SK-N-SH (cell line): Measurements from ENCODE around the gene GMPPA. TPM values are rescaled to one million over a fixed set of nuclear protein-coding genes. Genes with fewer than 3 reads are reported as not detected.

Source experiments
- CTCF ChIA-PET: fragments of 300-600, 350-600 bp; formaldehyde crosslinking; extraction: SDS; loops from one replicate; lab custom pipeline; 2021; lab: Yijun Ruan, JAX
- POLR2A ChIA-PET: fragments of 350-600 bp; sonication (Branson Sonifier 250); formaldehyde crosslinking; extraction: SDS; loops from one replicate; lab custom pipeline; 2020; ENCODE audit warnings: antibody characterized with exemption, inconsistent platforms; lab: Yijun Ruan, JAX
- DNase-seq: peaks from one replicate; pipeline ENCODE4 v3.0.0; 2012
- H2AFZ ChIP-seq: fragments of 200-600 bp; sonication (generic); 2 replicates; pipeline ENCODE4 v1.8.1; 2016; ENCODE audit warnings: antibody characterized with exemption, mild to moderate bottlenecking, low read depth
- H3F3A ChIP-seq: fragments of 200-600 bp; sonication (generic); replicated peaks from 2 replicates; pipeline ENCODE3; 2016; ENCODE audit warnings: antibody characterized with exemption, mild to moderate bottlenecking; ENCODE audit not compliant: insufficient read depth
- H3K27ac ChIP-seq, 2 experiments: fragments of 200-500 bp in 1 of 2; fragments of 200-600 bp in 1 of 2; sonication (Bioruptor generic) in 1 of 2; sonication (generic), shearing (Covaris generic) in 1 of 2; 2 replicates each; pipeline versions ENCODE4 v1.5.1 to v1.6.1; 2014 to 2016; ENCODE audit warnings: low read depth in 2 of 2, inconsistent platforms in 1 of 2, low read length in 1 of 2, mild to moderate bottlenecking in 1 of 2, mixed read lengths in 1 of 2
- H3K27me3 ChIP-seq: fragments of 200-600 bp; sonication (generic), shearing (Covaris generic); 2 replicates; pipeline ENCODE4 v1.6.1; 2016; ENCODE audit warnings: mixed run types; ENCODE audit not compliant: insufficient read depth
- H3K36me3 ChIP-seq, 2 experiments: fragments of 200-500 bp in 1 of 2; fragments of 200-600 bp in 1 of 2; sonication (Bioruptor generic) in 1 of 2; sonication (generic) in 1 of 2; replicated peaks in 1 of 2; 2 replicates each; pipeline versions ENCODE3 to v1.5.1; 2014 to 2016; ENCODE audit warnings: low read length in 1 of 2, mild to moderate bottlenecking in 1 of 2; ENCODE audit not compliant: insufficient read depth in 2 of 2, control insufficient read depth in 1 of 2
- H3K4me1 ChIP-seq, 2 experiments: fragments of 200-500 bp in 1 of 2; fragments of 200-600 bp in 1 of 2; sonication (Bioruptor generic) in 1 of 2; sonication (generic), shearing (Covaris generic) in 1 of 2; 2 replicates each; pipeline versions ENCODE4 v1.5.1 to v1.6.1; 2014 to 2016; ENCODE audit warnings: low read depth in 1 of 2, low read length in 1 of 2, mixed run types in 1 of 2; ENCODE audit not compliant: insufficient read depth in 2 of 2, control insufficient read depth in 1 of 2
- H3K4me2 ChIP-seq: fragments of 200-600 bp; sonication (generic), shearing (Covaris generic); 2 replicates; pipeline ENCODE4 v1.6.1; 2017; ENCODE audit warnings: mixed run types
- H3K4me3 ChIP-seq, 2 experiments: fragments of 200-500 bp in 1 of 2; fragments of 200-600 bp in 1 of 2; sonication (Bioruptor generic) in 1 of 2; sonication (generic), shearing (Covaris generic) in 1 of 2; 2 replicates each; pipeline versions ENCODE4 v1.5.1 to v1.8.1; 2014 to 2016; ENCODE audit warnings: low read depth in 2 of 2, inconsistent platforms in 1 of 2, low read length in 1 of 2, mild to moderate bottlenecking in 1 of 2, mixed read lengths in 1 of 2, moderate library complexity in 1 of 2
- H3K79me2 ChIP-seq: fragments of 200-600 bp; sonication (generic); 2 replicates; pipeline ENCODE4 v1.8.1; 2017; ENCODE audit warnings: mild to moderate bottlenecking; ENCODE audit not compliant: insufficient read depth
- H3K9ac ChIP-seq: fragments of 200-600 bp; sonication (generic); 2 replicates; pipeline ENCODE4 v1.6.1; 2017; ENCODE audit warnings: mixed run types
- H3K9me2 ChIP-seq: fragments of 200-600 bp; sonication (generic); 2 replicates; pipeline ENCODE4 v1.6.1; 2017; ENCODE audit warnings: mixed run types
- H3K9me3 ChIP-seq: fragments of 200-600 bp; sonication (generic); 2 replicates; pipeline ENCODE4 v1.6.1; 2017; ENCODE audit warnings: mixed run types, mild to moderate bottlenecking, moderate library complexity
- H4K20me1 ChIP-seq: fragments of 200-600 bp; sonication (generic); 2 replicates; pipeline ENCODE4 v1.6.1; 2017; ENCODE audit warnings: mild to moderate bottlenecking, mixed run types; ENCODE audit not compliant: insufficient read depth
- CHD2 ChIP-seq: fragments of 150-350 bp; IDR thresholded peaks from 2 replicates; pipeline ENCODE4 v1.6.1; 2018; ENCODE audit warnings: low read length; ENCODE audit not compliant: partially characterized antibody
- ELF1 ChIP-seq: IDR thresholded peaks from 2 replicates; pipeline ENCODE4 v1.4.0; 2012
- FOXJ3 ChIP-seq: sonication (generic); formaldehyde crosslinking; IDR thresholded peaks from 2 replicates; pipeline ENCODE4 v1.5.1; 2020; ENCODE audit warnings: mild to moderate bottlenecking, missing genetic modification reagents
- GABPA ChIP-seq: IDR thresholded peaks from 2 replicates; pipeline ENCODE4 v1.4.0; 2012; ENCODE audit warnings: low read depth, mild to moderate bottlenecking
- MXI1 ChIP-seq: IDR thresholded peaks from 2 replicates; pipeline ENCODE4 v1.6.1; 2012; ENCODE audit warnings: mild to moderate bottlenecking, low read depth, low read length, improper control_type of control experiment
- TEAD4 ChIP-seq: IDR thresholded peaks from 2 replicates; pipeline ENCODE4 v1.4.0; 2012; ENCODE audit warnings: mild to moderate bottlenecking, borderline replicate concordance; ENCODE audit not compliant: insufficient read depth
- YY1 ChIP-seq: IDR thresholded peaks from 2 replicates; pipeline ENCODE4 v1.4.0; 2012; ENCODE audit warnings: low read depth, mild to moderate bottlenecking
- WGBS: methylation state at CpG from one replicate; pipeline ENCODE4 v1.1.6; 2017; ENCODE audit warnings: low lambda C conversion rate; 5-methylcytosine and 5-hydroxymethylcytosine counted together
- polyA plus RNA-seq, 3 experiments: library from polyadenylated mRNA; depleted of rRNA; stranded (reverse); fragments of >200 nt; gene quantifications; 2 replicates each; pipeline ENCODE4 v1.2.3, GENCODE V29; 2012
- TF ChIP-seq, protein P1 (sequence below): fragments of 150-350 bp; IDR thresholded peaks from 2 replicates; pipeline ENCODE4 v1.6.1; 2016; ENCODE audit warnings: mild to moderate bottlenecking, low read depth, low read length
- TF ChIP-seq, protein P2 (sequence below): fragments of 200-600 bp; sonication (generic); IDR thresholded peaks from 2 replicates; pipeline ENCODE4 v1.6.1; 2017; ENCODE audit warnings: antibody characterized with exemption, mild to moderate bottlenecking, moderate library complexity

GMPPA gene
- polyA plus RNA-seq, 1 of the 3 experiments (the other 2 are of a cell fraction): 61.3 TPM

DNA sequence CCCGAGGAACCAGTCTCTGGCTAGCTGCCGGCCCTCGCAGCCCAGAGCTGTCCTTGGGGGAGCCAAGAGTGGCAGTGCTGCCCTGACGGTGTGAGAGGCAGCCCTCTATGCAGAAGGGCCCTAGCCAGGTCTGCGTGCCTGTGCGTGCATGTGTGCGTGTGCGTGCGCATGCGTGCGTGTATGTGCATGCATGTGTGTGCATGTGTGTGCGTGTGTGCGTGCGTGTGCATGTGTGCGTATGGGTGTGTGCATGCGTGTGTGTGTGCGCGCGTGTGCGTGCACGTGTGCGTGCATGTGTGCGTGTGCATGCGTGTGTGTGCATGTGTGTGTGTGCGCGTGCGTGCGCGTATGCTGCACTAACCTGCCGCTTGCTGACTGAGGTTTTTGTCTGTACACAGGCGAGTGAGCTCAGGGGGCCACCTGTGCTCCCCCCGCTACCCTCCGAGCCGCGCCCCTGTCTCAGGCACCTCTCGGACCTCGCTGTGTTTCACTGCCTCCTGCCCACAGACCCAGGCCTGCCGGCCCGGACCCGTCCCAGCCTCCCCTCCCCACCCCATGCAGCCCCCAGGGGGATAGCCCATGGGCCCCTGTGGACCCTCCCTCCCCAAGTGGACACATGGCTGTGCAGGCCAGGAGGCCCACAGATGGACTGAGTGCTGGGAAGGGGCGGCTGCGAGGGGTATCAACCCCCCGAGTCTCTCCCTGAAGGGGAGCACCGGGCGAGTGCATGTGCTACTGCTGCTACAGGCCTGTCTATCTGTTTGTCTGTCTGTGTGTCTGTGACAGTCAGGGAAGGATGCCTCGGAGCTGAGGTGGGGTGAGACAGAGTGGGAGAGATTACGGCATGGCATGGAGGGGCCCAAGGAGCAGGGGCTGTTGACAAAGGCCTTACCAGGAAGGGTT, 32.8 kb upstream of the GMPPA start:
- WGBS: 91% methylated on average over 47 of the region's 47 CpGs
- Histone ChIP-seq H2AFZ (no peak overlapping the region), H3K9me2 (no peaks in the 10 kb centered on the region), H4K20me1 (no peaks in the 10 kb centered on the region), H3K4me1 (peaks cover 10 to 14% of the 10 kb centered on the region in 2 experiments; a peak in 3 of 4 replicates), H3F3A (peaks cover 6% of the 10 kb centered on the region), H3K36me3 (peaks cover 34 to 52% of the 10 kb centered on the region in 2 experiments), H3K27ac (no peak overlapping the region), H3K27me3 (no peaks in the 10 kb centered on the region), H3K4me3 (no peak overlapping the region), H3K9me3 (no peaks in the 10 kb centered on the region), H3K9ac (no peak overlapping the region), H3K79me2 (no peaks in the 10 kb centered on the region), H3K4me2 (no peak overlapping the region)
- no peak for DNase-seq
- TF ChIP-seq MXI1 (no peak), FOXJ3 (CRISPR knock-in tag) (no peak), TEAD4 (no peak), YY1 (no peak), GABPA (no peak)
- TF ChIP-seq, protein P1, sequence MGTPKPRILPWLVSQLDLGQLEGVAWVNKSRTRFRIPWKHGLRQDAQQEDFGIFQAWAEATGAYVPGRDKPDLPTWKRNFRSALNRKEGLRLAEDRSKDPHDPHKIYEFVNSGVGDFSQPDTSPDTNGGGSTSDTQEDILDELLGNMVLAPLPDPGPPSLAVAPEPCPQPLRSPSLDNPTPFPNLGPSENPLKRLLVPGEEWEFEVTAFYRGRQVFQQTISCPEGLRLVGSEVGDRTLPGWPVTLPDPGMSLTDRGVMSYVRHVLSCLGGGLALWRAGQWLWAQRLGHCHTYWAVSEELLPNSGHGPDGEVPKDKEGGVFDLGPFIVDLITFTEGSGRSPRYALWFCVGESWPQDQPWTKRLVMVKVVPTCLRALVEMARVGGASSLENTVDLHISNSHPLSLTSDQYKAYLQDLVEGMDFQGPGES: no peak
- TF ChIP-seq, protein P2, sequence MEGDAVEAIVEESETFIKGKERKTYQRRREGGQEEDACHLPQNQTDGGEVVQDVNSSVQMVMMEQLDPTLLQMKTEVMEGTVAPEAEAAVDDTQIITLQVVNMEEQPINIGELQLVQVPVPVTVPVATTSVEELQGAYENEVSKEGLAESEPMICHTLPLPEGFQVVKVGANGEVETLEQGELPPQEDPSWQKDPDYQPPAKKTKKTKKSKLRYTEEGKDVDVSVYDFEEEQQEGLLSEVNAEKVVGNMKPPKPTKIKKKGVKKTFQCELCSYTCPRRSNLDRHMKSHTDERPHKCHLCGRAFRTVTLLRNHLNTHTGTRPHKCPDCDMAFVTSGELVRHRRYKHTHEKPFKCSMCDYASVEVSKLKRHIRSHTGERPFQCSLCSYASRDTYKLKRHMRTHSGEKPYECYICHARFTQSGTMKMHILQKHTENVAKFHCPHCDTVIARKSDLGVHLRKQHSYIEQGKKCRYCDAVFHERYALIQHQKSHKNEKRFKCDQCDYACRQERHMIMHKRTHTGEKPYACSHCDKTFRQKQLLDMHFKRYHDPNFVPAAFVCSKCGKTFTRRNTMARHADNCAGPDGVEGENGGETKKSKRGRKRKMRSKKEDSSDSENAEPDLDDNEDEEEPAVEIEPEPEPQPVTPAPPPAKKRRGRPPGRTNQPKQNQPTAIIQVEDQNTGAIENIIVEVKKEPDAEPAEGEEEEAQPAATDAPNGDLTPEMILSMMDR: no peak
- CTCF ChIA-PET: interaction anchor here (0.5 to 56.4 kb wide), 7 partner anchors 10 to 177 kb away, joined by 3 to 2824 read pairs (median 7); partner anchors contain the start of genes ASIC4, CHPF, GMPPA and TMEM198
- POLR2A ChIA-PET: no interaction called here

DNA sequence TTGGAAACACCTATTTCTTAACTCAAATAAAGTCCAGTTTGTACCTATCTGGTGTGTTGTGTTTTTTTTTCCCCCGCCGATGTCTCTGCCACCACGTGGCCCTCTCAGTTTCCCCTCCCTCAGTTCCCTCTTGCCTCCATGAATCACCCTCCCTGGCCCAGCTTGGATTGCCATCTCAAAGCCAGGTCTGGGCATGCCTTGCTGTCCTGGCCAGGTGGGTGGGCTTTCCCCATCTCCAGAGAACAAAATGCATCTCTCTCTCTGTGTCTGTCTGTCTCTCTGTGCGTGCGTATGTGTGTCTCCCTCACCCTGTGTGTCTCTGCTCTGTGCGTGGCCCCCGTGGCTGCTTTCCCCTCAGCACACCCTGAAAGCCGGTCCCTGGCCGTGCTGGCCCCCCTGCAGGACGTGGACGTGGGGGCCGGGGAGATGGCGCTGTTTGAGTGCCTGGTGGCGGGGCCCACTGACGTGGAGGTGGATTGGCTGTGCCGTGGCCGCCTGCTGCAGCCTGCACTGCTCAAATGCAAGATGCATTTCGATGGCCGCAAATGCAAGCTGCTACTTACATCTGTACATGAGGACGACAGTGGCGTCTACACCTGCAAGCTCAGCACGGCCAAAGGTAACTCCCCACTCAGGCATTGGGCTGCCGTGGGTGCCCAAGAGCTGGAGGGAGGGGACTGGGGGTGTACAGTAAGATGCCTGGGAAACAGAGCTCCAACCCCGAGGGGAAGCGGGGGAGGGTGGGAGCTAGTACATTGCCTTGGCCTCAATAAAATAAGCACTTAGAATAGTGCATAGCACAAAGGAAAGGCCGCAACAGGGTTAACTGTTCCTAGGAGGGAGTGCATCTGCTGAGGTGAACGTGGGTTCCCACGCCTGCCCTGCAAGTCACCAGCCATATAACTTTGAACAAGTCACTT, 31.6 kb upstream of the GMPPA start:
- Histone ChIP-seq H3K9me2 (no peaks in the 10 kb centered on the region), H3K4me3 (no peak overlapping the region), H3K4me2 (no peak overlapping the region), H2AFZ (no peak overlapping the region), H3K27me3 (no peaks in the 10 kb centered on the region), H3F3A (peaks cover 6% of the 10 kb centered on the region), H3K36me3 (peaks cover 31 to 55% of the 10 kb centered on the region in 2 experiments), H3K79me2 (no peaks in the 10 kb centered on the region), H3K9ac (no peak overlapping the region), H3K9me3 (no peaks in the 10 kb centered on the region), H3K4me1 (peaks cover 10 to 12% of the 10 kb centered on the region in 2 experiments; a peak in 3 of 4 replicates), H4K20me1 (no peaks in the 10 kb centered on the region), H3K27ac (no peak overlapping the region)
- ChIA-PET CTCF (interaction anchor here (0.9 to 56.4 kb wide), 8 partner anchors 9 to 176 kb away, joined by 3 to 2824 read pairs (median 10); partner anchors contain the start of genes ASIC4, CHPF, GMPPA and TMEM198), POLR2A (interaction anchor here (0.7 to 1.3 kb wide), 3 partner anchors 15 to 78 kb away, joined by 3 to 4 read pairs (median 3); no protein-coding TSS in a partner anchor)
- 87% methylated on average over 14 of the region's 28 CpGs for whole genome bisulfite sequencing
- no peak for TF ChIP-seq CHD2
- TF ChIP-seq GABPA: no peak
- TF ChIP-seq TEAD4: no peak
- TF ChIP-seq ELF1: no peak
- no peak for DNase-seq
